Measurements from ENCODE around the gene MGRN1.

DNA sequence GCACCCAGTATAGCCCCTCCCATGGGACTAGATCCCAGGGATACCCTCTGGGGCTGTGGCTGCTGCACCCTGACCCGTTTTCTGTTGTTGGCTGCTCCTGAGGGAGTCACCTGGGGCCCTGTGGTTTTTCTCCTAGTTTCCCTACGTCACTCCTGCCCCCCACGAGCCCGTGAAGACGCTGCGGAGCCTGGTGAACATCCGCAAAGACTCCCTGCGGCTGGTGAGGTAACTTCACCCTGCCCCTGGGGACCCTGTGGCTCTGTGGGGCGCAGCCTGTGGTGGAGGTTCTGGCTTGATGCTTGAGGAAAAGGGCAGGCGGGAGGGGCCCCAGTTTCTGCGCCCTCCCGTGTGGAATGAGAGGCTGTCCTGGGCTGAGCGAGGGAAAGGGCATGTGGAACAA, 27.2 kb downstream of the MGRN1 start:
- TF ChIP-seq, protein P1, sequence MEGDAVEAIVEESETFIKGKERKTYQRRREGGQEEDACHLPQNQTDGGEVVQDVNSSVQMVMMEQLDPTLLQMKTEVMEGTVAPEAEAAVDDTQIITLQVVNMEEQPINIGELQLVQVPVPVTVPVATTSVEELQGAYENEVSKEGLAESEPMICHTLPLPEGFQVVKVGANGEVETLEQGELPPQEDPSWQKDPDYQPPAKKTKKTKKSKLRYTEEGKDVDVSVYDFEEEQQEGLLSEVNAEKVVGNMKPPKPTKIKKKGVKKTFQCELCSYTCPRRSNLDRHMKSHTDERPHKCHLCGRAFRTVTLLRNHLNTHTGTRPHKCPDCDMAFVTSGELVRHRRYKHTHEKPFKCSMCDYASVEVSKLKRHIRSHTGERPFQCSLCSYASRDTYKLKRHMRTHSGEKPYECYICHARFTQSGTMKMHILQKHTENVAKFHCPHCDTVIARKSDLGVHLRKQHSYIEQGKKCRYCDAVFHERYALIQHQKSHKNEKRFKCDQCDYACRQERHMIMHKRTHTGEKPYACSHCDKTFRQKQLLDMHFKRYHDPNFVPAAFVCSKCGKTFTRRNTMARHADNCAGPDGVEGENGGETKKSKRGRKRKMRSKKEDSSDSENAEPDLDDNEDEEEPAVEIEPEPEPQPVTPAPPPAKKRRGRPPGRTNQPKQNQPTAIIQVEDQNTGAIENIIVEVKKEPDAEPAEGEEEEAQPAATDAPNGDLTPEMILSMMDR (IDR thresholded peaks at IDR 0.05; ENCODE audit: insufficient read depth, low read depth, low read length) = no peak
- TF ChIP-seq EZH2 (IDR thresholded peaks at IDR 0.05; ENCODE audit: insufficient read depth, low read length) = no peak

Data from astrocyte (in vitro differentiated cells and primary cell).